ENCODE data around the gene SORBS1.

- no peak for TF ChIP-seq POLR2A (IDR thresholded peaks at IDR 0.05)
- no peak for TF ChIP-seq CTCF (IDR thresholded peaks at IDR 0.05)
Measured at GRCh38 chr10:95261926-95262325, 299.2 kb downstream of the SORBS1 start.
